ENCODE measurements around the gene MYO1B.

Gene MYO1B

GRCh38 chr2:191234376-191234775 is 10.8 kb upstream of the MYO1B start:
- no peak for TF ChIP-seq CTCF (IDR thresholded peaks at IDR 0.05; ENCODE audit: insufficient read depth, low read length, poor library complexity, severe bottlenecking)
- H3K27me3 ChIP-seq (replicated peaks; ENCODE audit: control insufficient read depth, insufficient read depth, low read length) = no peaks in the 10 kb centered on the region; the same call in 1 of the 2 replicates
- H3K36me3 ChIP-seq (ENCODE audit: control insufficient read depth, insufficient read depth, low read length) = no peaks in the 10 kb centered on the region
- H3K4me3 ChIP-seq (replicated peaks; ENCODE audit: low read depth, low read length) = no peak overlapping the region
- no peak for DNase-seq (ENCODE audit: extremely low read depth, insufficient read length)

- TF ChIP-seq CTCF (IDR thresholded peaks at IDR 0.05; ENCODE audit: insufficient read depth, low read length, poor library complexity, severe bottlenecking) = no peak
- H3K27me3 ChIP-seq (replicated peaks; ENCODE audit: control insufficient read depth, insufficient read depth, low read length) = no peaks in the 10 kb centered on the region; the same call in none of the 2 replicates
- DNase-seq (ENCODE audit: extremely low read depth, insufficient read length) = no peak
- no peak overlapping the region for H3K4me3 ChIP-seq (replicated peaks; ENCODE audit: low read depth, low read length)
- H3K36me3 ChIP-seq (ENCODE audit: control insufficient read depth, insufficient read depth, low read length) = no peaks in the 10 kb centered on the region
Measured at GRCh38 chr2:191240871-191241270, 4.3 kb upstream of the MYO1B start.

GRCh38 chr2:191241418-191241817 is 3.8 kb upstream of the MYO1B start:
- DNase-seq (ENCODE audit: extremely low read depth, insufficient read length) = no peak
- Histone ChIP-seq H3K27me3 (replicated peaks; ENCODE audit: control insufficient read depth, insufficient read depth, low read length) (no peaks in the 10 kb centered on the region; the same call in none of the 2 replicates), H3K4me3 (replicated peaks; ENCODE audit: low read depth, low read length) (no peak overlapping the region), H3K36me3 (ENCODE audit: control insufficient read depth, insufficient read depth, low read length) (no peaks in the 10 kb centered on the region)
- TF ChIP-seq CTCF (IDR thresholded peaks at IDR 0.05; ENCODE audit: insufficient read depth, low read length, poor library complexity, severe bottlenecking) = no peak

- TF ChIP-seq CTCF (IDR thresholded peaks at IDR 0.05; ENCODE audit: insufficient read depth, low read length, poor library complexity, severe bottlenecking) = no peak
- H3K36me3 ChIP-seq (ENCODE audit: control insufficient read depth, insufficient read depth, low read length) = no peaks in the 10 kb centered on the region
- no peaks in the 10 kb centered on the region; the same call in none of the 2 replicates for H3K27me3 ChIP-seq (replicated peaks; ENCODE audit: control insufficient read depth, insufficient read depth, low read length)
- H3K4me3 ChIP-seq (replicated peaks; ENCODE audit: low read depth, low read length) = no peak overlapping the region
- DNase-seq (ENCODE audit: extremely low read depth, insufficient read length) = no peak
Measured at GRCh38 chr2:191243154-191243553, 2.0 kb upstream of the MYO1B start.

GRCh38 chr2:191244350-191244749 is 854 bp upstream of the MYO1B start:
- no peaks in the 10 kb centered on the region for H3K36me3 ChIP-seq (ENCODE audit: control insufficient read depth, insufficient read depth, low read length)
- peaks cover under 1% of the 10 kb centered on the region for H3K27me3 ChIP-seq (replicated peaks; ENCODE audit: control insufficient read depth, insufficient read depth, low read length)
- no peak overlapping the region for H3K4me3 ChIP-seq (replicated peaks; ENCODE audit: low read depth, low read length)
- TF ChIP-seq CTCF (IDR thresholded peaks at IDR 0.05; ENCODE audit: insufficient read depth, low read length, poor library complexity, severe bottlenecking) = no peak
- DNase-seq (ENCODE audit: extremely low read depth, insufficient read length) = no peak

Measured in GM06990 (cell line).